RWPE1 (cell line): Measurements from ENCODE around the gene FAM107B.

ENCODE experiments used
- CTCF ChIA-PET: fragments of 350-600 bp; sonication (Branson Sonifier 250); formaldehyde crosslinking; extraction: SDS; loops from one replicate; lab custom pipeline; 2021; lab: Yijun Ruan, JAX
- POLR2A ChIA-PET: fragments of 400-600 bp; formaldehyde crosslinking; extraction: SDS; loops from one replicate; lab custom pipeline; 2020; ENCODE audit warnings: antibody characterized with exemption; ENCODE audit not compliant: low non-redundant PET; lab: Yijun Ruan, JAX
- DNase-seq: peaks from one replicate; pipeline ENCODE4 v3.0.0; 2012; ENCODE audit warnings: low spot score
- H3K27ac ChIP-seq: fragments of 450-650 bp; 2 replicates; pipeline ENCODE4 v1.5.1; 2017
- TF ChIP-seq, protein P1 (sequence below): fragments of 450-650 bp; conservative IDR thresholded peaks from 2 replicates; pipeline ENCODE4 v1.5.1; 2017; ENCODE audit warnings: low read depth, mild to moderate bottlenecking

FAM107B gene

DNA sequence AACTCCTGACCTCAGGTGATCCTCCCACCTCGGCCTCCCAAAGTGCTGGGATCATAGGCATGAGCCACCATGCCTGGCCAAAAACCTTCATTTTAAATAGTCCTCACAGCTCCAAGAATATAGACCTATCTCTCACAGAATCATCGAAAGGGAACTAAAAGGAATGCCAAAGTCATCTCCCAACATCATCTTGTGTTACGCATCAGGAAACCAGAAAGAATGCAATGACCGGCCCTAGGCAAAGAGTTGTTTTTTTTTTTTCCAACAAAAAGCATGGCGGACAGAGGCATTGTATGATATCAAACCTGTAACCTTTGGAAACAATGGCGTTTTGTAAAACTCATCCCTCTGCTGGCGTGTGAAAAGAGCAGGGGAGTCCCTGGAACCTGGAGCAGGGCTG, 73.2 kb downstream of the FAM107B start:
- no peak for DNase-seq
- ChIA-PET CTCF (interaction anchor here (0.6 kb wide), 1 partner anchor 1365 kb away, joined by 3 read pairs; no protein-coding TSS in a partner anchor), POLR2A (no interaction called here)
- TF ChIP-seq, protein P1, sequence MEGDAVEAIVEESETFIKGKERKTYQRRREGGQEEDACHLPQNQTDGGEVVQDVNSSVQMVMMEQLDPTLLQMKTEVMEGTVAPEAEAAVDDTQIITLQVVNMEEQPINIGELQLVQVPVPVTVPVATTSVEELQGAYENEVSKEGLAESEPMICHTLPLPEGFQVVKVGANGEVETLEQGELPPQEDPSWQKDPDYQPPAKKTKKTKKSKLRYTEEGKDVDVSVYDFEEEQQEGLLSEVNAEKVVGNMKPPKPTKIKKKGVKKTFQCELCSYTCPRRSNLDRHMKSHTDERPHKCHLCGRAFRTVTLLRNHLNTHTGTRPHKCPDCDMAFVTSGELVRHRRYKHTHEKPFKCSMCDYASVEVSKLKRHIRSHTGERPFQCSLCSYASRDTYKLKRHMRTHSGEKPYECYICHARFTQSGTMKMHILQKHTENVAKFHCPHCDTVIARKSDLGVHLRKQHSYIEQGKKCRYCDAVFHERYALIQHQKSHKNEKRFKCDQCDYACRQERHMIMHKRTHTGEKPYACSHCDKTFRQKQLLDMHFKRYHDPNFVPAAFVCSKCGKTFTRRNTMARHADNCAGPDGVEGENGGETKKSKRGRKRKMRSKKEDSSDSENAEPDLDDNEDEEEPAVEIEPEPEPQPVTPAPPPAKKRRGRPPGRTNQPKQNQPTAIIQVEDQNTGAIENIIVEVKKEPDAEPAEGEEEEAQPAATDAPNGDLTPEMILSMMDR = no peak
- H3K27ac ChIP-seq = no peak overlapping the region

DNA sequence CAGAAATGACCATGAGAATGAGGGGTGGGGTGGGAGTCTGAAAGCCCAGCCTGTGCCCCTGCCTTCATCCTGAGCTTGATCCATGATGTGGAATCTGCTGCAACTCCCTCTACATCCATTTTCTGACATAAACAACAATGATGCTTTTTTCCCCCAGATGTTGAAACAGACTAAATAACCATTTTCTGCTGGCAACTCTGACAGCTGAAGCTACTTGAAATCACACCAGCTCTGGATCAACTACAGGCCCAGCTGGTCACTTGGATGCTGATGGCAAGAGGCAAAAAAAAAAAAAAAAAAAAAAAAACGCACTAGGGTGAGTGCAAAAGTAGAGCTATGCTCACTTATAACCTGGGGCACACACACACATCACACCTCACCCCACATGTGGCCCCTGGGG, 74.2 kb downstream of the FAM107B start:
- H3K27ac ChIP-seq = no peak overlapping the region
- ChIA-PET CTCF (no interaction called here), POLR2A (interaction anchor here (0.6 kb wide), 1 partner anchor 71 kb away, joined by 10 read pairs; no protein-coding TSS in a partner anchor)
- no peak for DNase-seq
- TF ChIP-seq, protein P1 = no peak

DNA sequence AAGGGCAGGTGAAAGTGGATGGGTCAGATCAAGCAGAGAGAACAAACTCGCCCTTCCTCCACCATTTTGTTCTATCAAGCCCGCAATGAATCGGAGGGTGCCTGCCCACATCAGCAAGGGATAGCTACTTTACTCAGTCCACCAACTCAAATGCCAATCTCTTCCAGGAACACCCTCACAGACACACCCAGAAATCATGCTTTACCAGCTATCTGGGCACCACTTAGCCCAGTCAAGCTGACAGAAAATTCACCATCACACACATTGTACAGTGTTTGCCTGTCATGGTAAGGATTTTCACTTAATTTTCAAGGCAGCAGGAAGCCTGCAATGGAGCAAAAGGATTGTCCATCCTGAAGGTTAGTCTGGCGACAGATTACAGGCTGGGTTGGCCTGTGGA, 75.2 kb downstream of the FAM107B start:
- ChIA-PET CTCF (interaction anchor here (0.5 kb wide), 1 partner anchor 44 kb away, joined by 3 read pairs; no protein-coding TSS in a partner anchor), POLR2A (no interaction called here)
- TF ChIP-seq, protein P1 = no peak
- no peak overlapping the region for H3K27ac ChIP-seq
- no peak for DNase-seq

DNA sequence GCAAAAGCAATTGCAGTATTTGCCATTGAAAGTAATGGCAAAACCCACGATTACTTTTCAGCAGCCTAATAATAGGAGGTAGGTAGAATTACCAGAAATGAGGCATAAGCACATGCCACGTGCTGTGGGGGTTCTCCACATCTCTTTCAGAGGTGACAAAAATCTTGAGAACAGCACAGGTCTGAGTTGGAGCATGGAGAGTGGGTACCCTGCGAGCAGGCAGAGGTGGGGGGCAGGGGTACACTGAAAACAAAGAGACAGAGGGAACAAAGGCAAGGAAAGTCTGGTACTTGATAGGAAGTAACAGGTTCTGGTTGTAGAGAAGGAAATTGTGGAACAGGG, 75.9 kb downstream of the FAM107B start:
- POLR2A ChIA-PET = no interaction called here
- CTCF ChIA-PET = no interaction called here
- DNase-seq = no peak
- TF ChIP-seq, protein P1 = no peak
- no peak overlapping the region for H3K27ac ChIP-seq

DNA sequence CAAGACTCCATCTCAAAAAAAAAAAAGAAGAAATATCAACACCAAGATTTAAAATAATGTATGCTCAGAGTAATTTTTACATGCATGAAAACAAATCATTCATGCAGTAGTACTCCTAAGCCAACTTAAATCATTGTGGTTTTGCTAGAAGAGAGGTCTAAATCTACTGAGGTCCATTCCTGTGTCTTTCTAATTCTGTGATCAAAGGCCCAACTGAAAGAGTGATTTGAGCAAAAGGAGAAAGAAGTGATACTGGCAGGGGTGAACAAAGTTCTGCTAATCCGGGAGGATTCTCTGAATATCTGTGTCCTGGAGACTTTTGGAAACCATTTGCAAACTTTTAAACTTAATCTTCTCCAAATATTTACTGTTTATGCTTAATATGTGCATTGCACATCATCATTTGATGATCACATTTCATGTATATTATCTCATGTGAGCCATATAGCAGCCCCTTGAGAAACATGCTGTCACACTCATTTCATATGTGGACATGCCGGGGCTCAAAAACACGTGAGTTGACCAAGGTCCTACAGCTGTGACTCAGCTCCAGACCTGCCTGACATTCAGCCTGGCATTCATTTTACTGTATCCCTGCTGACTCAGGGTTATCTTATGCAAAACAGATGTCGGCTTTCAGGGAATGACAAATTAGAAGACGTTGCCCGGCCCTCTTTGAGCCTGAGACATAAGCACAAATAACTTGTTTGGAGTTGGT, 76.4 kb downstream of the FAM107B start:
- peak; percentile 15 for DNase-seq
- ChIA-PET CTCF (interaction anchor here (0.7 kb wide), 1 partner anchor 37 kb away, joined by 3 read pairs; no protein-coding TSS in a partner anchor), POLR2A (no interaction called here)
- no peak overlapping the region for H3K27ac ChIP-seq
- TF ChIP-seq, protein P1 = no peak

DNA sequence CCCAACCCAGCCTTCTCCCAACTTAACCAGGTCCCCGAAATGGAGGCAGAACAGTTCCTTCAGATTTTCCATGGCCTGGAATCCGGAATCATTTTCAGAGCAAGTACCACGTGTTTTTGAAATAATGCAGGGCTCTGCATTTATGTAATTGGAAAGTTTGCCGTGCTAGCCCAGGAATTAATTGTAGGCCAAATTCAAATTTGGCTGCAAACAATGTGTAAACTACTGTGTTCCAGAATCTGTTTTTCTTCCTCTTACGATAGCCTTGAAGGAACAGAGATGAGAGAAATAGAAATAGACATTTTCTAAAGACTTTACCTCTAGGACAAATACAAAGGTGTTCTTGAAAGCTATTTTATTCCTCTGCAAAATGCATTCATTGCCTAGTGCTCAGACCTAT, 77.4 kb downstream of the FAM107B start:
- DNase-seq = no peak
- TF ChIP-seq, protein P1 = no peak
- ChIA-PET POLR2A (no interaction called here), CTCF (interaction anchor here (0.7 kb wide), 1 partner anchor 38 kb away, joined by 3 read pairs; no protein-coding TSS in a partner anchor)
- no peak overlapping the region for H3K27ac ChIP-seq
